H4 (cell line): ENCODE results near the gene ADAP2. TPM values are rescaled to one million over a fixed set of nuclear protein-coding genes. Genes with fewer than 3 reads are reported as not detected.
"Not testable (repeated sequence)": the region's sequence is repeated elsewhere in the genome, so short reads cannot be mapped to it uniquely, and the experiment has no call there.

Experiments
- DNase-seq: peaks from one replicate; pipeline ENCODE4 v3.0.0-alpha.2; 2015; ENCODE audit warnings: low spot score
- total RNA-seq: library from RNA; depleted of rRNA; stranded (reverse); fragments of >200 nt; shearing (Covaris generic); gene quantifications from 2 replicates; pipeline ENCODE4 v1.2.3, GENCODE V29; 2014

Gene ADAP2
- total RNA-seq, 1 experiment from 2014 or later, result 0.21 TPM

DNA sequence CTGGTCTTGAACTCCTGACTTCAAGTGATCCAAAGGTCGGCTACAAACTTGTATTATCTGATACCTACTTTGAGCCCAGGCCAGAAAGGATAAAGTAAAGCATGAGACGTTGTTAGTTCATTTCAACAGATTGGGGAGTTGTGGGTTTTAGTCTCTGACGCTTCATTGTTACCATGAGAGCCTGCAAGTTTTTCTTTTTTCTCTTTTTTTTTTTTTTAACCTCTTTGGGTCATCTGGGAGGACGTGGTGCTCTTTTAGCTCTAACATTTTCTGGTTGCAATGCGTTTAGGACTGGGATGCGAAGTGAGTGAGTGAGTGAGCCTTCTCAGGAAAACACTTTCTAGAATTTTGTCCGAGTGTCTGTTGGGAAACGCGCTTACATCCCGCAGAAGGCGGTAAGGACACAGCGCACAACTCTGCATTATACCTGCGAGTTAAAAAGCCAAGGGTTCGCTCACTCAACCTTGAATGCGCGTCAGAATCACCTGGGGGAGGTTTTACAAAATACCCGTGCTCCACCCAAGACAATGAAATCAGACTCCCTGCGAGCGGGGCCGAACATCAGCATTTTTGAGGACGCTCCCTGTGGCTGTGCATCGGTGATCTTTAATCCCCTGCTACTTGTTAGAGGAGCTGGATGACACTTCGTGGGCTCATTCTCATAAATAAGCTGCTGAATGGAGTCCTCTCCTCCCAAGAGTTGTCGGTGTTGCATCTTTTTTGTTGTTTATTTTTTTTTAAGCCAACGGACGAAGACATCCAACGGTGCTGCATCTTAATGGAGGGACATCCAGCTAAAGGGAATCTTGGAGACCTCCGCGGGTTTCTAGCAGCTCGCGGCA is 48.5 kb downstream of the ADAP2 start:
- no peak for DNase-seq

DNA sequence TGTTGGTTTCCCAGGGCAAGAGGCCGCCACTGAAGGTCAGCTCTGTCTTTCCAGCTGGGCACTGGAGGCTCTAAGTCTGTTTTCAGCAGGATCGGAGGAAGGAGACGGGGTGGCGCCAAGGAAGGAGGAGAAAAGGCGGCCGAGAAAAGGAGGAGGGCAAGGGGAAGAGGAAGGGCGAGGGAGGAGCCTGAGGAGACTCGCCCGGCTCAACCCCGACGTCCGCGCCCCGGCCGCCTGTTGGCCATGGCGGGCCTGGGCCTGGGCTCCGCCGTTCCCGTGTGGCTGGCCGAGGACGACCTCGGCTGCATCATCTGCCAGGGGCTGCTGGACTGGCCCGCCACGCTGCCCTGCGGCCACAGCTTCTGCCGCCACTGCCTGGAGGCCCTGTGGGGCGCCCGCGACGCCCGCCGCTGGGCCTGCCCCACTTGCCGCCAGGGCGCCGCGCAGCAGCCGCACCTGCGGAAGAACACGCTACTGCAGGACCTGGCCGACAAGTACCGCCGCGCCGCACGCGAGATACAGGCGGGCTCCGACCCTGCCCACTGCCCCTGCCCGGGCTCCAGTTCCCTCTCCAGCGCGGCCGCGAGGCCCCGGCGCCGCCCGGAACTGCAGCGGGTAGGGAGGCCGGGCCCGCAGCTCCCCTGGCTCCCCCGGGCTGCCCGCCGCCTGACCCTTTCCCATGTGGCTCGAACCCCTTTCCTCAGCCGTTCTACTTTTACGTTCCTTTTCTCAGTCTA is 49.3 kb downstream of the ADAP2 start, which contains the start of gene RNF135:
Gene RNF135, plus strand, starts transcription at position 209 of the 737 bp plus-strand sequence. Its CDS starts 35 bp downstream, at position 244.
- peak; percentile 81 for DNase-seq

DNA sequence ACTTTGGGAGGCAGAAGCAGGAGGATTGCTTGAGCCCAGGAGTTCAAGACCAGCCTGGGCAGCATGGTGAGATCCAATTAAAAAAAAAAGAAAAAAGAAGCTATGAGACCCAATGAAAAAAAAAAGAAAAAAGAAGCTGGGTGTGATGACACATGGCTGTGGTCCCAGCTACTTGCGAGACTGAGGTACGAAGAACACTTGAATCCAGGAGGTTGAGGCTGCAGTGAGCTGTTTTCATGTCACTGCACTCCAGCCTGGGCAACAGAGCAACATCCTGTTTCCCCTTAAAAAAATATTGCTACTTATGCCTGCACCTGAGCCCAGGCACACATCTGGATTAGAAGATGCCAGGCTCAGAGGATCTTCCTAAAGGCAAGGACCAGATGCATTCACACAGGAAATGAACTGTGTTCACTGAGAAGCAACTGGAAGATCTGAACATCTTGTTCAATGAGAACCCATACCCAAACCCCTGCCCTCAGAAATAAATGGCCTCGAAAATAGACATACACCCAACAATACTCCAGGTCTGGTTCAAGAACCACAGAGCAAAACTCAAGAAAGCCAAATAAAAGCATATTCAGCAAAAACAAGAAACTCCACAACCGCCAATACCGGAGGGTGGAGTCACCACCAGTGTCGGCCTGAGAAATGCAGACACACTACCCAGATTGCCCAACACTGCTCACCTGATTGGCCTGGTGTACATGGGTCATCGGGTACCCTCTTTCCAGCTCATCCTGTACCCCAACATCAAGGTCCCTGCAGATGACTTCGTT is 53.5 kb downstream of the ADAP2 start:
- no peak for DNase-seq

DNA sequence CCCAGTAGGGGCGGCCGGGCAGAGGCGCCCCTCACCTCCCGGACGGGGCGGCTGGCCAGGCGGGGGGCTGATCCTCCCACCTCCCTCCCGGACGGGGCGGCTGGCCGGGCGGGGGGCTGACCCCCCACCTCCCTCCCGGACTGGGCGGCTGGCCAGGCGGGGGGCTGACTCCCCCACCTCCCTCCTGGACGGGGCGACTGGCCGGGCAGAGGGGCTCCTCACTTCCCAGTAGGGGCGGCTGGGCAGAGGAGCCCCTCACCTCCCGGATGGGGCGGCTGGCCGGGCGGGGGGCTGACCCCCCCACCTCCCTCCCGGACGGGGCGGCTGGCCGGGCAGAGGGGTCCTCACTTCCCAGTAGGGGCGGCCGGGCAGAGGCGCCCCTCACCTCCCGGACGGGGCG is 58.2 kb downstream of the ADAP2 start:
- not testable (repeated sequence) for DNase-seq

DNA sequence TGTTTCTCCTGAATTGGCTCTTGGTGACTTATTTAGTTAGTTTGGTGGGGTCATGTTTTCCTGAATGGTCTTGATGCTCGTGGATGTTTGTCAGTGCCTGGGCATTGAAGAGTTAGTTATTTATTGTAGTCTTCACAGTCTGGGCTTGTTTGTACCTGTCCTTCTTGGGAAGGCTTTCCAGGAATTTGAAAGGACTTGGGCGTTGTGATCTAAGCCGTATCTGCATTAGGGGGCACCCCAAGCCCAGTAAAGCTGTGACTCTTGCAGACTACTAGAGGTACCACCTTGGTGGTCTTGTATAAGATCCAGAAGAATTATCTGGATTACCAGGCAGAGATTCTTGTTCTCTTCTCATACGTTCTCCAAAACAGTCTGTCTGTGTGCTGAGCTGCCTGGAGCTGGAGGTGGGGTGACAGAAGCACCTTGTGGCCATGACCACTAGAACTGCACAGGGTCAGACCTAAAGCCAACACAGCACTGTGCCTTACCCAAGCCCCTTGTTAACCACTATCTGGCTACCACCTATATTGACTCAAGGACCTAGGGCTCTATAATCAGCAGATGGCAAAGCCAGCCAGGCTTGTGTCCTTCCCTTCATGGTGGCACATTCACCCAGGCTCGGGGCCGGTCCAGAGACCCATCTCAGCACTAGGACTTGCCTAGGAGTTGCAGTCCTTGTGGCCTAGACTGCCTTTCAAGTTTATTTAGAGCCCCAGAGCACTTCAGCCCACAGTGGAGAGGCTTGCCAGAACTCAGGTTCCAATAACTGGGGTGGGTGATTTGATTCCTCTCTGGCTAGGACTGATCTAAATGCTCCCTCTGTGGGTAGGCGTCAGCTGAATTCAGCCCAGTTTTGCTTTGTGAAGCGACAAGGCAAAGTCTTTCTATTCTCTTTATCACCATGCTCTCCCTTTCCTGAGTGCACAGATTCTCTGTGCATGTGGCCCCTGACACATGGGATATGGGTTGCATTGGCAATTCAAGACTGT is 60.1 kb downstream of the ADAP2 start:
- no peak for DNase-seq

DNA sequence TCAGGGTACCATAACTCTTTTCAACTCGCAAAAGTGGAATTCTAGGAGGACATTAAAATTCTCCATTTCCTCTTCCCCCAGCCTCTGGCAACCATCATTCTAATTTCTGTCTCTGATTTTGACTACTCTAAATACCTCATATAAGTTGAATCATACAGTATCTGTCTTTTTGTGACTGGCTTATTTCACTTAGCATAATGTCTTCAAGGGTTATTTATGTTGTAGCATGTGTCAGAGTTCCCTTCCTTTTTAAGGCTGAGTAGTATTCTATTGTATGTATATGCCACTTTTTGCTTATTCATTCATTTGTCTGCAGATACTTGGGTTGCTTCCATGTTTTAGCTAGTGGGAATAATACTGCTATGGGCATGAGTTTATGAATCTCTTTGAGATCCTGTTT is 61.1 kb downstream of the ADAP2 start:
- DNase-seq, result no peak

DNA sequence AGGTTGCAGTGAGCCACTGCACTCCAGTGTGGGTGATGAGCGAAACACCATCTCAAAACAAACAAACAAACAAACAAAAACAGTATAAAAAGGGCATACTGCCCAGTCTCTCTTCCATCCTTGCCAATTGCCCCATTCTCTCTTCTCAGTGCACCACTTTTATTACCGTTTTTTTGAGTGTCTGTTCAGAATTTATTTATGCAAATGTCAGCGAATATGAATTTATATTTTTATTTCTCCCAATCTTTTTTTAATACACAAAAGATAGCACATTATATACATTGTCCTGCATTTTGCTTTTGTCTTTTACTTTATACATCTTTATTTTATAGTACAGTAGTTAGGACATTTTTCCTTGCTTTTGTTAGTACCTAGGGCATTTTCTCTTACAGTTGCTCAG is 68.7 kb downstream of the ADAP2 start:
- no peak for DNase-seq

DNA sequence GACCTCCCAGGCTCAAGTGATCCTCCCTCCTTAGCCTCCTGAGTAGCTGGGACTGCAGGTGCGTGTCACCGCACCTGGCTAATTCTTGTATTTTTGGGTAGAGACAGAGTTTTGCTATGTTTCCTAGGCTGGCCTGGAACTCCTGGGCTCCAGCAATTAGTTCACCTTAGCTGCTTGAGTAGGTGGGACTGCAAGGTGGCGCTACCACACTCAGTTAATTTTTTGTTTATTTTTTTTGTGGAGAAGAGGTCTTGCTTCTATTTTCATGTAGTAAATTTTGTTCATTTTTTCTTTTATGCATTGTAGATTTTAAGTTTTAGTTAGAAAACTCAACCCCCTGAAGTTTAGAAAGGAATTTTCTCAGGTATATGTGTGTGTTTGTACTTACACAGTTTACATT is 70.8 kb downstream of the ADAP2 start:
- DNase-seq, result no peak

DNA sequence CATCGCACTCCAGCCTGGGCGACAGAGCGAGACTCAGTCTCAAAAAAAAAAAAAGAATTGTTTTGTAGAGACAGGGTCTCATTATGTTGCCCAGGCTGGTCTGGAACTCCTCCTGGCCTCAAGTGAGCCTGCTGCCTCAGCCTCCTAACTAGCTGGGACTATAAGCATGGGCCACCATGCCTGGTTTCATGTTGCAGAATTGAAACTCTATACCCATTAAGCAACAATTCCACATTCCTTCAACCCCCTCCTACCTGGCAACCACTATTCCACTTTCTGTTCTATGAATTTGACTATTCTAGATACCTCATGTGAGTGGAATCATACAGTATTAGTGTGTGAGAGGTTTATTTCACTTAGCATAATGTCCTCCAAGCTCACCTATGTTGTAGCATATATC is 73.6 kb downstream of the ADAP2 start:
- DNase-seq, result no peak

DNA sequence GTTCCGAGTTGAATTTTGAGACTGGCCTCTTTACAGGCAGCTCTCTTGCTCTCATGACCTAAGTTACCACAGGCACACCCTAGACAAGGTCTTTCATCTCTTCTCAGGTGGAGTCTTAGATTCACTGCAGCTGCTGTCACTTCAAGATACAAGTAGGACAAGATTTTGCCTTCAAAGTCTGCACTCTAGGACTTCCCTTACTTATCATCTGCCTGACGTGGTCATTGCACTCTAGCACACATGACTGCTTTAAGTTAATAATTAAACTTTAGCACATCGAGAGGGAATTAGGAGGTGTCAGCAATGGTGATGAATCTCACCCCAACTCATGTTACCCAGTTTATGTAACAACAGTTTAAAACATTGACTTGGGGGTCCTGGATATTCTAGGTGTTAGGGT is 74.7 kb downstream of the ADAP2 start:
- no peak for DNase-seq

DNA sequence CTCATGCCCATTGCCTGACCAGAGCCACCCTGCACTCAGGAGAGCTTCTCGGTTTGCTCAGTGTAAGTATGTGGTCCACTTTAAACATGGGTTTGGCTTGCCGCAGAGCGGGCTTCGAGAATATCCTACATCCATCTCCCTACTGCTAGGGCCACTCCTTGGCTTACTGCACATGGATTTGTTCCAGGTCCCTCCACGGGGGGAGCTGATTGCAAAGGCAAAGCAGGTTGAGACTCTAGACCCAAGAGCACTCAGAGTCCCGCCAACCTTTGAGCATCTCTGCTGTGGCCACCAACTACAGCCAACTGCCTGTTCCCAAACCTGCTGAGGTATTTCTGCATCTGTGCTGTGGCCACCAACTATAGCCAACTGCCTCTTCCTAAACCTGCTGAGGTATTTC is 75.5 kb downstream of the ADAP2 start:
- DNase-seq, result no peak

DNA sequence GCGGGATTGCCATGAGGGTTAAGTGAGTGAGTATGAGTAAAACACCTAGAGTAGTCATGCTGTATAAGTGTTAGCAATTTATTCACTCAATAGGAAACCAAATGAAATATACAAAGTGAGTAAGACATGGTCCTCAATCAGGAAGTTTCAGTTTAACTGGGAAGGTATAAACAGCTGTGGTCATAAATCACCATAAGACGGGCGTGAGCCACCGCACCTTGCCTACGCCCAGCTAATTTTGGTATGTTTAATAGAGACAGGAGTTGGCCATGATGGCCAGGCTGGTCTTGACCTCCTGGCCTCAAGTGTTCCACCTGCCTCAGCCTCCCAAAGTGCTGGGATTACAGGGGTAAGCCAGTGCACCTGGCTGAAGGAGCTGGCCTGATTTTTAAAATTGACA is 76.1 kb downstream of the ADAP2 start:
- DNase-seq, result no peak

DNA sequence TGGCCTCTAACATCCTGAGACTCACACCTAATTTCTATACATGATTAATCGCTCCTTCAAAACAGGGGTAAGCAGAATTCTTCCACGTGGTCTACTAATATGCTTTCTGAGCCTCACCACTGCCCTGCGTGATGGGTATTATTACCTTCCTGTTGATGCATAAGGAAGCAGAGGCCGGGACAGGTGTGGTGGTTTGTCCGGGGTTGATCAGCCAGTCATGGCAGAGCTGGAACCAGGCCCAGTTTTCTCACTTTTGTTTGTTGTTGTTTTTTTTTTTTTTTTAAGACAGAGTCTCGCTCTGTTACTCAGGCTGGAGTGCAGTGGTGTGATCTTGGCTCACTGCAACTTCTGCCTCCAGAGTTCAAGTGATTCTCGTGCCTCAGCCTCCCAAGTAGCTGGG is 80.3 kb downstream of the ADAP2 start:
- DNase-seq, result no peak

DNA sequence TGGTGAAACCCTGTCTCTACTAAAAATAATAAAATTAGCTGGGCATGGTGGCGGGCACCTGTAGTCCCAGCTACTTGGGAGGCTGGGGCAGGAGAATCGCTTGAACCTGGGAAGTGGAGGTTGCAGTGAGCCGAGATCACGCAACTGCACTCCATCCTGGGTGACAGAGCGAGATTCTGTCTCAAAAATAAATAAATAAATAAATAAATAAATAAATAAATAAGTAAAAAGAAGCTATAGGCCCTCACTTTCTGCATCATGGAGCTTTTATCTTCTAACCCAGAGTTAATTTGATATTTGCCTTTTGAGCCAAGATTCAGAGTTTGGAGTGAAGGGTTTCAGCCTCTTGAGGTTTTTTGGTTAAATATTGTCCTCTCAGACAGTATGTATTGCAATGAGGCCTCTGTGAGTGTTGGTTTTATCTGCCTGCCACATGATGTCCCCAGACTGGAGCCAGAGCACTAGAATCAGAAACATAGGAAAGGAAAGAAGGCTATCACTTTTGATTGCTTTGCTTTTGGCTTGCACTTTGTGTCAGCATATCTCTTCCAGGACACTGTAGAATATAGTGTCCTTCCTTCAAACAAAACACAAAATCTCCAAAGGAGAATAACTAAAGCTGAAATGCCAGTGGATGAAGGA is 81.6 kb downstream of the ADAP2 start:
- DNase-seq, result no peak

DNA sequence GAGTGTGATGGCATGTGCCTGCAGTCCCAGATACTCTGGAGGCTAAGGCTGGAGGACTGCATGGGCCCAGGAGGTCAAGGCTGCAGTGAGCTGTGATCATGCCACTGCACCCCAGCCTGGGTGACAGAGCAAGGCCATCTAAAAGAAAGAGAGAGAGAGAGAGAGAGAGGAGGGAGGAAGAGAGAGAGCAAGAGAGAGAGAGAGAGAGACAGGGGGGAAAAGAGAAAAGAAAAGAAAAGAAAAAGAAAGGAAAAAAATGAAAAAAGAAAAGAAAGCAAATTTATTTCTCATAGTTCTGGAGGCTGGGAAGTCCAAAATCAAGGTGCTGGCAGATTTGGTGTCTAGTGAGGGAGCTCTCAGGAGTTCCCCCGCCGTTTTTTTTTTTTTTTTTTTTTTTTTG is 82.4 kb downstream of the ADAP2 start:
- DNase-seq, result no peak

DNA sequence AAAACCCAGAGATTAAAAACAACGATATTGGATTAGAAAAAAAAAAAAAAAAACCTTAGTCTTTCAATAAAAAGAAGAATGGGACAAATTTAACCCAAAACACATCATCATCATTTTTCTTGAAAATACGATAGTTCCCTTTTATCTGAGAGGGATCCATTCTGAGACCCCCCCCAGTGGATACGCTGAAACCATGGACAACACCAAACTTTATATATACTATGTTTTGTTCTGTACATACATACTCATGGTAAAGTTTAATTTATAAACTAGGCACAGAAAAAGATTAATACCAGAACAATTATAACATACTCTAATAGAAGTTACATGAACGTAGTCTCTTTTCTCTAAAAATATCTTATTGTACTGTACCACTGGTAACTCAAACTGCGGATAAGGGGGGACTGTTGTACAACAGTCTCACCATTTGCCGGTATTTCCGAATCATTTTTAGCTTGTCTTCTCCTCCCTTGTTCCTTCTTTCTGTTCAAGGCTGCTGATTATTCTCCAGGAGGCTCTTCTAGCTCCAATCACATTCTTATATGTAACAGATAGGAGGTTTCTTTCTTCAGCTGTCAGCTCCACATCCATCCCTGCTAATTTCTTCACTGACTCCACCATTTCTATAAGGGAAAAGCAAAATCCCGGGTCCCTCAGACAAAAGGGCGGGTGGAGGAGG is 86.1 kb downstream of the ADAP2 start:
- no peak for DNase-seq

DNA sequence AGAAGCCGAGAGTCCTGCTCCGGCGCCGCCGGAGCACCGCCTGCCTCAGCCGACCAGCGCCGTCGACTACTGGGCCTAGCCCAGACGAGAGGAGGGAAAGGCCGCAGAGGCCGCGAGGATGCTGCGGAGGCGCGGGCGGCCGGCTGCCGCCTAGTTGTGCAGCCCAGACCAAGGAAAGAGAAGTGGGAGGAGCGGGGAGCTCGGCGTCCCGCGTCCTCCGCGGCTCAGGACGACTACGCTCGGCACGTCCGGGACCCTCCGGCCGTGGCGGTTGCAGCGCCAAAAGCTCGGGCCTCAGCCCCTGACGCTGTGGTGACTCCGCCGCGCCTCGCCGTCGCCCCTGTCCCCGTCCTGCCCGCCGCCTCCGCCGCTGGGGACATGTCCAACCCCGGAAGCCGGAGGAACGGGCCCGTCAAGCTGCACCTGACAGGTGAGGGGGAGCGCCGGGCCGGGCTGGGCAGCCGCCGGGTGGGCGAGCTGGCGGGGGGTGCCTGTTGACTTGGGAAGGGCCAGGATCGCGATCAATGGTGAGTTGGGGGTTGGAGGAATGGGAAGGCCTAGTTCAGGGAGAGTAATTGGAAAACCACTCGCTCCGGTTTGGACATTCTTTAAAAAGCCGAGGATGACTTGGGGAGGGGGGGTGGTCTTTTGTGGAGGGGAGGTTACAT is 86.8 kb downstream of the ADAP2 start:
- DNase-seq, result no peak
